Activated naive CD4-positive, alpha-beta T cell treated with anti-CD3 and anti-CD28 coated beads, Interleukin-2, amount 50 U/mL, for 72 hours (primary cell): ENCODE measurements around the gene RUFY3. TPM values are rescaled to one million over a fixed set of nuclear protein-coding genes. Genes with fewer than 3 reads are reported as not detected.
"Not testable (repeated sequence)": the region's sequence is repeated elsewhere in the genome, so short reads cannot be mapped to it uniquely, and the experiment has no call there.

Experiments
- ATAC-seq, 2 donors: fragments of 150-1000 bp; cut with Tn5 transposase; 2 replicates each; pipeline ENCODE4 v1.10.0; 2021; ENCODE audit warnings: mild to moderate bottlenecking in 2 of 2, moderate library complexity in 2 of 2
- DNase-seq, 2 donors: peaks; one replicate each; pipeline ENCODE4 v3.0.0; 2021 to 2022; ENCODE audit warnings: low spot score in 2 of 2
- H3K27ac Mint-ChIP-seq, 2 donors: one replicate each; pipeline ENCODE4 v1.8.0; 2022; ENCODE audit warnings: mild to moderate bottlenecking in 2 of 2, mixed read lengths in 2 of 2
- H3K36me3 Mint-ChIP-seq, 2 donors: one replicate each; pipeline ENCODE4 v1.8.0; 2022; ENCODE audit warnings: mixed read lengths in 2 of 2
- H3K9me3 Mint-ChIP-seq, 2 donors: one replicate each; pipeline ENCODE4 v1.8.0; 2022; ENCODE audit warnings: mixed read lengths in 2 of 2
- total RNA-seq, 2 donors: library from RNA; stranded (reverse); gene quantifications; one replicate each; pipeline ENCODE4 v1.2.3, GENCODE V29; 2022

RUFY3 gene
- total RNA-seq, 2 donors from 2014 or later: 16.0 to 23.5 TPM

DNA sequence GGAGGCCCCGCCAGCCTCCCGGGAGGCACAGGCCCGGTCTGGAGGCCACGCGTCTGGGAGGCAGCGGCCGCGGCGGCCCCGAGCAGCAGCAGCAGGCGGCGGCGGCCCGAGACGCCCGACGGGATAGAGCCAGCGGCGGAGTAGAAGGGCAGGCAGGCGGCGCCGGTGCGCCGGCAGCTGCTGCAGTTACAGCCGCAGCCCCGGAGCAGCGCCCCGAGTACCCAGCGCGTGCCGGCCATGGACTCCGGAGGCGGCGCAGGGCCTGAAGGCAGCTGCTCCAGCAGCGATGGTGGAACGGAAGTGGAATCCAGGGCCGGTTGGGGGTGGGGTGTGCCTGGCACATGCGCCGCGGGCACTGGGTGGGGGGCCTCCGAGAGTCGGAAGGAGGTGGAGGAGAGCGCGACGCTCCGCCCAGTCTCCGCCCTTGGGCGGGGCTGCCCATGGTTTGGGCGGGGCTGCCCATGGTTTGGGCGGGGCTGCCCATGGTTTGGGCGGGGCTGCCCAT lies 117.9 kb downstream of the RUFY3 start, which contains the start of gene GRSF1:
Gene GRSF1 (minus strand): TSS at position 302 of the 505 bp plus-strand sequence. CDS start 63 bp downstream, at position 239.
- peaks cover 12 to 22% of the 10 kb centered on the region in 2 donors for H3K36me3 Mint-ChIP-seq
- peak; percentile 90 to 93 for DNase-seq

GRCh38 chr4:70840137-70840536 lies 118.4 kb downstream of the RUFY3 start:
- ATAC-seq (peak; percentile 39 to 53), DNase-seq (peak; percentile 71 to 90)
- Mint-ChIP-seq H3K36me3 (peaks cover 12 to 22% of the 10 kb centered on the region in 2 donors), H3K27ac (peak overlapping the region in 1 of 2 donors; percentile 94)
- not testable (repeated sequence) for H3K9me3 Mint-ChIP-seq

More for the DNA sequence above, 117.9 kb downstream of the RUFY3 start, which contains the start of gene GRSF1:
- Mint-ChIP-seq H3K9me3 (no peaks in the 10 kb centered on the region), H3K27ac (peak within 1 kb of the TSS; percentile 94 to 96)
- peak; percentile 71 to 90 for ATAC-seq

- Mint-ChIP-seq H3K27ac (peak overlapping the region in 1 of 2 donors; percentile 94), H3K36me3 (peaks cover 12 to 22% of the 10 kb centered on the region in 2 donors)
- ATAC-seq, DNase-seq, H3K9me3 Mint-ChIP-seq: not testable (repeated sequence)
Observed at GRCh38 chr4:70840631-70841030, 118.9 kb downstream of the RUFY3 start.

- peak overlapping the region; percentile 76 to 84 for H3K27ac Mint-ChIP-seq
Observed at GRCh38 chr4:70841211-70841610, 119.4 kb downstream of the RUFY3 start.

GRCh38 chr4:70841951-70842350 lies 120.2 kb downstream of the RUFY3 start:
- Mint-ChIP-seq H3K9me3 (no peaks in the 10 kb centered on the region), H3K27ac (peak overlapping the region in 1 of 2 donors; percentile 84), H3K36me3 (peaks cover 6 to 14% of the 10 kb centered on the region in 2 donors)
- ATAC-seq (no peak), DNase-seq (no peak)

More at GRCh38 chr4:70841211-70841610, 119.4 kb downstream of the RUFY3 start:
- ATAC-seq: no peak
- H3K36me3 Mint-ChIP-seq: peaks cover 12 to 22% of the 10 kb centered on the region in 2 donors
- DNase-seq: no peak
- H3K9me3 Mint-ChIP-seq: no peaks in the 10 kb centered on the region

DNA sequence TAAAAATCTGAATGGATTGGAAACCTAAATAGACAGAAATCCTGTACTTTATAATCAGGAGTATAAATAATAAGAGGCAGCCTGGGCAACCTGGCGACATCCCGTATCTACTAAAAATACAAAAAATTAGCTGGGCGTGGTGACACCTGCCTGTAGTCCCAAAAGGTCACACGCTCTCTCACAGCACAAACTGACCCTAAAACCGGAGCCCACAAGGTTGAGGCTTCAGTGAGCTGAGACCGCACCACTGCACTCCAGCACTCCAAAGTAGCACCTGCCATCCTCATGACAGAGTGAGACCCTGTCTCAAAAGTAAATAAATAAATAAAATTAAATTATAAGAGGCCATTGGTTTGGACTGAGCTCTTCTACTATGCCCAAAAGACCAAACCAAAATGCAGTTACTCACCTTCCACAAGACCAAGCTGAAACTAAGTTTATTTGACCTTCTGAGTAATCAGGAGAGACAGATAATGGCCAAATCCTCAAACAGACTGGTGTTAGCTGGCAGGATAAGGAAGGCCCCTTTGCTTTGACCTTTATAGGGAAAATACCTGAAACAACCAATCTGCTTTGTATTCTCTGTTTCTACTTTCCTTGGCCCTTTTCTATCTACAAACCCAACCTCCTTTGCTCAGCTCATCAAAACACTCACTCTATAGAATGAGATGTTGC lies 121.1 kb downstream of the RUFY3 start:
- no peak for DNase-seq
- peak overlapping the region in 1 of 2 donors; percentile 84 for H3K27ac Mint-ChIP-seq
- H3K36me3 Mint-ChIP-seq: peaks cover 6 to 12% of the 10 kb centered on the region in 2 donors
- ATAC-seq: peak in 1 of 2 donors; percentile 68
- no peaks in the 10 kb centered on the region for H3K9me3 Mint-ChIP-seq

DNA sequence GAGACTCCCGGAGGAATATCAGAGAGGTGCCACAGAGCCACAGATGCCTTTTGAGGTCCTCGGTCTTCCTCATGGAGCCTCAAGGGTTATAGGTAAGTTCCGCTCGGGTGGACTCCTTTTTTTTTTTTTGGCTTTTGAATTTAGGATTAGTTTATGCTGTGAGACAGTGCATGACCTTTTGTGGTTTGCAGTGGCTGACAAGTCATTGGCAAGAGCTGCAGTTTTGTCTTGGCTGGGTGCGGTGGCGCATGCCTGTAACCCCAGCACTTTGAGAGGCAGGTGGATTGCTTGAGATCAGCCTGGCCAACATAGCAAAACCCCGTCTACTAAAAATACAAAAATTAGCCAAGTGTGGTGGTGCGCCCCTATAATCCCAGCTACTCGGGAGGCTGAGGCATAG lies 122.4 kb downstream of the RUFY3 start:
- H3K36me3 Mint-ChIP-seq: peaks cover 0 to under 1% of the 10 kb centered on the region in 2 donors
- H3K9me3 Mint-ChIP-seq: no peaks in the 10 kb centered on the region
- H3K27ac Mint-ChIP-seq: peak overlapping the region in 1 of 2 donors; percentile 72
- ATAC-seq (peak in 1 of 2 donors; percentile 17), DNase-seq (peak in 1 of 2 donors; percentile 63)

DNA sequence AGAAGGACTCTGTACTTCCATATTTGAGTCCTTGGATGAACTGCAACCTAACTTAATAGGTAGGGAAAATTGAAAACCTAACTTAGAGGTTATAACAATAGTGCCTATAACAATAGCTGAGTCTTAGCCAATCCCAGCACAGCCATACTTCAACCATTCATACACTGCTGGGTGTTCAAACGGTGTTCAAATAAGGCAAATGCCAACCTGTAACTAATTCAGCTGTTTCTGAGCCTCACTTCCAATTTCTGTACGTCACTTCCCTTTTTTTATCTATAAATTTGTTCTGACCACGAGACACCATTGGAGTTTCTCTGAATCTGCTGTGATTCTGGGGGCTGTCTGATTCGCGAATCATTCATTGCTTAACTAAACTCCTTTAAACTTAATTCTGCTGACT lies 127.5 kb downstream of the RUFY3 start:
- DNase-seq: no peak
- no peak for ATAC-seq
- no peak overlapping the region for H3K27ac Mint-ChIP-seq
- no peaks in the 10 kb centered on the region for H3K9me3 Mint-ChIP-seq
- no peaks in the 10 kb centered on the region for H3K36me3 Mint-ChIP-seq

DNA sequence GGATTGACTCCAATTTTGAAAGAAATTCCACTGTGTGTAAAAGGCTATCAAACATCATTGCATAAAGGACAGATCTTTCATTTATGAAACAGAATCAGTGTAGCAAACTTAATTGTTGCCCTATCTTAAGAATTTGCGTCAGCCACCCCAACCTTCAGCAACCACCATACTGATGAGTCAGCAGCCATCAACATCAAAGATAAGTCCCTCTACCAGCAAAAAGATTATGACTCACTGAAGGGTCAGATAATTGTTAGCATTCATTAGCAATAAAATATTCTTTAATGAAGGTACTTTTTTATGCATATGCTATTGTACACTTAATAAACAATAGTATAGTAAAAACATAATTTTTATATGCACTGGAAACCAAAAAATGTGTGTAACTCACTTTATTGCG lies 133.7 kb downstream of the RUFY3 start:
- Mint-ChIP-seq H3K27ac (no peak overlapping the region), H3K9me3 (no peaks in the 10 kb centered on the region), H3K36me3 (no peaks in the 10 kb centered on the region)
- ATAC-seq: no peak
- DNase-seq: no peak

Other genes with a start within 250 kb of the RUFY3 start
- gene MUC7, start 249.8 kb upstream of the RUFY3 start, total RNA-seq: not detected
- not detected for gene AMTN, start 203.4 kb upstream of the RUFY3 start, total RNA-seq
- gene AMBN, start 129.7 kb upstream of the RUFY3 start, total RNA-seq: not detected
- not detected for gene ENAM, start 93.2 kb upstream of the RUFY3 start, total RNA-seq
- under 1 TPM in 1 of 2 donors, not detected in 1; 0.68 TPM for gene JCHAIN, start 55.5 kb upstream of the RUFY3 start, total RNA-seq
- 10 to 100 TPM; 19.3 to 31.6 TPM for gene UTP3, start 33.4 kb upstream of the RUFY3 start, total RNA-seq
- gene GRSF1, start 117.9 kb downstream of the RUFY3 start, total RNA-seq: 10 to 100 TPM; 85.9 to 91.0 TPM
- gene MOB1B, start 180.4 kb downstream of the RUFY3 start, total RNA-seq: 10 to 100 TPM; 15.7 to 29.2 TPM